ENCODE results near the gene LTB4R.
"Not testable (repeated sequence)": the region's sequence is repeated elsewhere in the genome, so short reads cannot be mapped to it uniquely, and the experiment has no call there.

LTB4R gene

DNA sequence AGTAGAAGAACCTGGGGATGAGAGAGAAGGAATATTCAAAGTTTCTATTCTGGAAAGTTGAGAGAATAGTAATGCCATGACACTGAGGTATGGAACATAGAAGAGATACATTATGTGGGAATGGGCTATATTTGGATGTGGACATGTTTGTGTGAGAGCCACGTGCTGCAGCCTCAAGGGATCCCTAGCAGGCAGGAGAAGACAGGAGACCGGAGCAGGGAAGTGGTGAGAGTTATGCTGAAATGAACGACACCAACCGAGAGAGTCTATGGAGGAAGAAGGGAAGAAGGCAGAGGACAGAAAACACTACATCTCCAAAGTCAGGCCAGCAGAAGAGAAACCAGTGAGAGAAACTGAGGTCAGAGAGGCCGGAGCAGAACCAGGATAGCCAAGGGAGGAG, 38.4 kb downstream of the LTB4R start:
- TF ChIP-seq, protein P1, sequence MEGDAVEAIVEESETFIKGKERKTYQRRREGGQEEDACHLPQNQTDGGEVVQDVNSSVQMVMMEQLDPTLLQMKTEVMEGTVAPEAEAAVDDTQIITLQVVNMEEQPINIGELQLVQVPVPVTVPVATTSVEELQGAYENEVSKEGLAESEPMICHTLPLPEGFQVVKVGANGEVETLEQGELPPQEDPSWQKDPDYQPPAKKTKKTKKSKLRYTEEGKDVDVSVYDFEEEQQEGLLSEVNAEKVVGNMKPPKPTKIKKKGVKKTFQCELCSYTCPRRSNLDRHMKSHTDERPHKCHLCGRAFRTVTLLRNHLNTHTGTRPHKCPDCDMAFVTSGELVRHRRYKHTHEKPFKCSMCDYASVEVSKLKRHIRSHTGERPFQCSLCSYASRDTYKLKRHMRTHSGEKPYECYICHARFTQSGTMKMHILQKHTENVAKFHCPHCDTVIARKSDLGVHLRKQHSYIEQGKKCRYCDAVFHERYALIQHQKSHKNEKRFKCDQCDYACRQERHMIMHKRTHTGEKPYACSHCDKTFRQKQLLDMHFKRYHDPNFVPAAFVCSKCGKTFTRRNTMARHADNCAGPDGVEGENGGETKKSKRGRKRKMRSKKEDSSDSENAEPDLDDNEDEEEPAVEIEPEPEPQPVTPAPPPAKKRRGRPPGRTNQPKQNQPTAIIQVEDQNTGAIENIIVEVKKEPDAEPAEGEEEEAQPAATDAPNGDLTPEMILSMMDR (IDR thresholded peaks at IDR 0.05; ENCODE audit: low read depth, low read length): no peak
- no peak overlapping the region for H3K4me3 ChIP-seq (ENCODE audit: low read depth, low read length)

DNA sequence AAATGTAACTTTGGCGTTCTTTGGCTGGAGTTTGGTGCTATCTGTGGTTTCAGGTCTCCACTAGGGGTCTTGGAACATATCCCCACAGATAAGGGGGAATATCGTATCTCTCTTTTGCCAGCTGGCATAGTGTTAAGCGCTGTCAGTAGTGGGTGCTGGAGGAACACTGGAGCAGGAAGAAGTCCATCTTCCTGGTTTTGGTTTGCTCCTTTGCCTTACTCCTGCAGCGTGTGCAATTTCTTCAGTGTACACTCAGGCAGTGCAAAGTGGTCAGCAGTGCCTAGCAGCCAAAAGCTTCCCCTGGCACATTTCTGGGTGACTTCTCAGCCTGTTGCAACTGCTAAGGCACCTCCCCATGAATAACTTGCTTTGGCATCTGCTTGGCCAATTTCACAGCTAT, 40.2 kb downstream of the LTB4R start:
- TF ChIP-seq, protein P1 (IDR thresholded peaks at IDR 0.05; ENCODE audit: low read depth, low read length): no peak
- no peak overlapping the region for H3K4me3 ChIP-seq (ENCODE audit: low read depth, low read length)

DNA sequence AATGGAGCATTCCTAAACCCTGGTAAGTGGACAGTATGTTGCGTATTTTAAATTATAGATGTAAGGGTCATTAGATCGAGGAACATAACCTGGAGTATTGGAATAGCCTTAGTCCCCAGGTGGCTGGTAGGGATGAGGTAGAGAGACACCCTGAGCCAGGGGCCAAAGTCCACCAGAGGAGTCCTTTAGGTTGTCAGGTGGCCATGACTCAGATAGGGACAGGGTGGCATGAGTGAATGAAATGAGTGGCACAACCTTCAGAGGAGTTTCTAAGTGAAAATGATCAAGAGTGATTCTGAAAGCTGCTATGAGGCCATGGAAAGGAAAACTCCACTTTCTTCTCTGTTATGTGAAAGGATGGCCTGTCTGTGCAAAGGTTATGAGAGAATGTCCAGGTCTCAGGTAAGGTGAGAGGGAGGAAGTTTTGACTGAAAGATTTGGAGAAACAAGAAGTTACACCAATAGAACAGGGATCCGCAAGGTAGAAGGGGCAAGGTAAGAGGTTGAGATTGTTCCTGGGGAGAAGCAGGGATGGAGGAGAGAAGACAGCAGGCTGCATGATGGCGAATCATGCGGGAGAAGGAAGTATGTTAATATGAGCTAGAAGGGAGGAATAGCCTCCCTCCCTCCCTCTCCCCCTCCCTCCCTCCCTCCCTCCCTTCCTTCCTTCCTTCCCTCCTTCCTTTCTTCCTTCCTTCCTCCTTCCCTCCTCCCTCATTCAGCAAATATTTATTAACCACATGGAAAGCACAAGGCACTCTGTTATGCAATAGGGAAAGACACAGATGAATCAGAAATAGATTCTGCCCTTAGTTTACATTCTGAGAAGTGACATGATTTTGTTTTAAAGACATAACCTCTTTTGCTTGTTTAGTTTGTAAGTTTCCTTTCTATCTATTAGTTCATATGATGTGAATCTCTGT, 42.5 kb downstream of the LTB4R start:
- TF ChIP-seq, protein P1 (IDR thresholded peaks at IDR 0.05; ENCODE audit: low read depth, low read length): no peak
- no peak overlapping the region for H3K4me3 ChIP-seq (ENCODE audit: low read depth, low read length)

DNA sequence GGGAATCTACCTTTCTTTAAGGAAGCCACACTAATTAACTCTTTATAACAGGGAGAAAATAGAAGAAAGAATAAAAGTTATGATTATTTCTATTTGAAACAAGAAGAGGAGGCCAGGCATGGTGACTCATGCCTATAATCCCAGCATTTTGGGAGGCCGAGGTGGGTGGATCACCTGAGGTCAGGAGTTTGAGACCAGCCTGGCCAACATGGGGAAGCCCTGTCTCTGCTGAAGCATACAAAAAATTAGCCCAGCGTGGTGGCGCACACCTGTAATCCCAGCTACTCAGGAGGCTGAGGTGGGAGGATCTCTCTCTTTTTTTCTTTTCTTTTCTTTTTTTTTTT, 43.2 kb downstream of the LTB4R start:
- H3K4me3 ChIP-seq (ENCODE audit: low read depth, low read length): not testable (repeated sequence)

DNA sequence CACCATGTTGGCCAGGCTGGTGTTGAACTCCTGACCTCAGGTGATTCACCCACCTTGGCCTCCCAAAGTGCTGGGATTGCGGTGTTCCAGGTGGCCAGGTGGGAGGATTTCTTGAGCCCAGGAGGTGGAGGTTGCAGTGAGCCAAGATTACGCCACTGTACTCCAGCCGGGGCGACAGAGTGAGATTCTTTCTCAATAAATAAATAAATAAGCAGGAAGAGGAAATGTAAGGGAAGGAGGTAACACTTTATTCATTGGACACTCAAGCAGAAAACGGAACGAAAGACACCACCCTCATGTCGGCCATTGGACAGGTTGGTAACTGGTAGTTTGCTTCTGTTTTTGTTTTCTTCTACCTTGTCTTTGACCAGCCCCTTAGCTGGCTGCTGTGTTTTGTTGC, 43.7 kb downstream of the LTB4R start:
- no peak overlapping the region for H3K4me3 ChIP-seq (ENCODE audit: low read depth, low read length)
- TF ChIP-seq, protein P1 (IDR thresholded peaks at IDR 0.05; ENCODE audit: low read depth, low read length): no peak

DNA sequence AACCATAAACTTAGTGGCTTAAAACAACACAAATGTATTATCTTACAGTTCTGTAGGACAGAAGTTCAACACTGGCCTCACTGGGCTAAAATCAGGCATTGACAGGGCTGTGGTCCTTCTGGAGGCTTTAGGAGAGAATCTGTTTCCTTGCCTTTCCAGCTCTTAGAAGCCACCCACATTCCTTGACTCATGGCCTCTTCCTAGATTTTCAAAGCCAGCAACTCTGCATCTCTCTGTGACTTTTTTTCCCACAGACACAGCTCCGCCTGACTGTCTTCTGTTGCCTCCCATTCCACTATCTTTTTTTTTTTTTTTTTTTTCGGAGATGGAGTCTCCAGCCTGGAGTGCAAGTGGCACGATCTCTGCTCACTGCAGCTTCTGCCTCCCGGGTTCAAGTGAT, 44.9 kb downstream of the LTB4R start:
- TF ChIP-seq, protein P1 (IDR thresholded peaks at IDR 0.05; ENCODE audit: low read depth, low read length): no peak
- no peak overlapping the region for H3K4me3 ChIP-seq (ENCODE audit: low read depth, low read length)

DNA sequence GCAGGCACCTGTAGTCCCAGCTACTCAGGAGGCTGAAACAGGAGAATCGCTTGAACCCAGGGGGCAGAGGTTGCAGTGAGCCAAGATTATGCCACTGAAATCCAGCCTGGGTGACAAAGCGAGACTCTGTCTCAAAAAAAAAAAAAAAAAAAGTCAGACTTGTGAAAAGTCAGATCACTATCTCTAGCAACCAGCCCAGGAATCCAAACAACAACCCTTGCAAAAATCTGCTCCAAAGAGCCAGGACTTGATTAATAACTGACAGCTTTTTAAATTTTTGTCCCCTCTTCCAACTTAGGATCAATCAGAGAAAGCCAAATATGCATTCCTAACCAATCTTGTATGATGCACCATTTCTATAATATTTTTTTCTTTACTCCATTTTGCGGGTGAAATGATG, 49.0 kb downstream of the LTB4R start:
- H3K4me3 ChIP-seq (ENCODE audit: low read depth, low read length): no peak overlapping the region
- TF ChIP-seq, protein P1 (IDR thresholded peaks at IDR 0.05; ENCODE audit: low read depth, low read length): no peak

DNA sequence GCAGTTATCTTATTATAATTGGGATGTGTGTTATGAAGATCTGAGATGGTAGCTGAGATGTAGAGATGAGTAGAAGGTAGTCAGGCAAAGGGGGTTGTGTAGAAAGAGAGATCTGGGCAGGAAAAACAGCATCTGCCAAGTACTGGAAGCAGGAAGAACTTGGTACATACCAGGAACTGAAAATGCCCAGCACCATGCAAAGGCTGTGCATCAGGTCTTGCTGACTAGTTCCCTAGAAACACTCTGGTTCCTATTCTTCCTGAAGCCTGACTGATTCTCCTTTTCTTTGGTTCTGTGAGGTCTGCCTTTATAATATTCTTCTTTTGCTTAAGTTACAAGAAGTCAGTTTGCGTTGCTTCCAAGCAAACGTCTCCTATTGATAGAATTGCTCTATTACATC, 50.0 kb downstream of the LTB4R start:
- TF ChIP-seq, protein P1 (IDR thresholded peaks at IDR 0.05; ENCODE audit: low read depth, low read length): no peak
- H3K4me3 ChIP-seq (ENCODE audit: low read depth, low read length): no peak overlapping the region

Measured in WI38 (cell line).